HG03521 (cell line): ENCODE data around the gene HDAC7.

Source experiments
- ATAC-seq: cut with Tn5 transposase; IDR thresholded peaks from one replicate; pipeline ENCODE4 v1.9.1; 2021; ENCODE audit warnings: mild to moderate bottlenecking, moderate library complexity; ENCODE audit not compliant: unreplicated experiment

Gene HDAC7

DNA sequence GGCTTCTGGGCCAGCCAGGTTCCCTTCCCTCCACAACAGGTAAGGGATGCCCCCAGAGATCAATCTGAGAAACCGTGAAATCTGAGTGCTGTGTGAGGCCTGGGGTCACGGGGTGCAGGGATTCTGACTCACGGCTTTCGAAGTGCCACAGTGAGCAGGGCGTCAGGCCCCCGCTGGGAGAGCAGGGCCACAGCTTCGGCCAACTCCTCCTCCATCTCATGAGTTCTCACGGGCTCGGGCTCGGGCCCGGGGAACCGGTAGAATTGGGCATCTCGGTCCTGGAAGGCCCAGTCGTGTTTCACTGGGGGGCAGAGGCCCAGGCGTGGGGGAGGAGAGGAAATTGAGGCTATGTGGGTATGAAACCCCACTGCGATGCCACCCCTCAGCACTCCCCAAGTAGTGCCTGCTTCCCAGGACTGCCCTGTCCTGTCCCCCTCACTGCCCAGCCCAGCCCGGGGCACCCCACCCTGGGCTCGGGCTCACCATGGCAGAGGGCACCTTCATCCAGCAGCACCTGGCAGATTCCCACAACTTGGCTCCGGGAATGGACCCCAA, 68.7 kb downstream of the HDAC7 start:
- ATAC-seq, result no peak

GRCh38 chr12:47750229-47750798, 69.4 kb downstream of the HDAC7 start:
- no peak for ATAC-seq

DNA sequence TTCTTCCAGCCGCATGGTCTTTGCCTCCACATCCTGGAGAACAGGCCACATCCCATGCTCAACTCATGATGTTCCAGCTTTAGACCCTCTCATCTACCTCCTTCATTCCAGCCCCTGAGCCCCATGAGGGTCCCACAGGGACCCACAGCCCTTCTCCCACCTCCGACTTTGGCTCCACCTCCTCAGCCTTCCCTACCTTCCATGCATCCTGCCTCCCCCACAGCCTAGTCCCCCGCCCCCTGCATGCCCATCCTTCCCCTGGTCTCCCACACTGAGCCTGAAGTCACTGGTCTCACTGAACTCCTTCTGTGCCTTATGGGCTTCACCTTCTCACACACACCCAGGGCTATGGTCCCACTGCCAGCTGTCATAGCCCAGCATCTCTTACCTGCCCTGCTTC, 70.8 kb downstream of the HDAC7 start:
- ATAC-seq, result no peak

DNA sequence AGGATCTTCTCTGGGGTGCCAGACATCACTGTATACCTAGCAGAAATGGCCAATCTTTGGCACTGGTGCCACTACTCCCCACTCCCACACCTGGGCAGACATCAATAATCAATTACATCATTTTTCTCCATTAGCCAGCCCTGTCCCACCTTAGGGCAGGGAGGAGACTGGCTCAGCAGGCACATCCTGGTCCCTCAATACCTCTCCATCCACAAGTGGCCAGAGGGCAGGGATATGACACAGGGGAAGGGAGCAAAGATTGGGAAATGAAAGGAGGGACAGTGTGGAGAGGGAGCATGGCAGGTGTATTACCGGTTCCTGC, 71.2 kb downstream of the HDAC7 start:
- ATAC-seq, result no peak

GRCh38 chr12:47747596-47748506, 71.9 kb downstream of the HDAC7 start:
- no peak for ATAC-seq

DNA sequence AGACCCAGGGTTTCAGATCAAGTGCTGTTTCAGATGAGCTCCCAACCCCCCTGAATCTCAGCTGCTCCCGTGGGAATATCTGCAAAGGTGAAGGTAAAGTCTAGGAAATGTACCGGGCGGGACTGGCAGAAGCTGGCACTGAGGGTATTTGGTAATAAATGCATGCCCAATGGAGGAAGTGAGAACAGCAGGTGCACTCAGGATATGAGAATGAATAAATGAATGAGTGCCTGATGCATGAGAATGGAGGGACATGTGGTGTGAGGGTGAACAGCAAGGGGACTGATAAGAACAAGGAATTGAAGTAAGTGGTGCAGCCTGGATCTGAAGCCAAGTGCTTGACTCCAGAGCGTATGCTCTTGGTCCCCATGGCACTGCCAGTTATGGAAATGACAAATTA, 72.6 kb downstream of the HDAC7 start:
- ATAC-seq, result no peak

DNA sequence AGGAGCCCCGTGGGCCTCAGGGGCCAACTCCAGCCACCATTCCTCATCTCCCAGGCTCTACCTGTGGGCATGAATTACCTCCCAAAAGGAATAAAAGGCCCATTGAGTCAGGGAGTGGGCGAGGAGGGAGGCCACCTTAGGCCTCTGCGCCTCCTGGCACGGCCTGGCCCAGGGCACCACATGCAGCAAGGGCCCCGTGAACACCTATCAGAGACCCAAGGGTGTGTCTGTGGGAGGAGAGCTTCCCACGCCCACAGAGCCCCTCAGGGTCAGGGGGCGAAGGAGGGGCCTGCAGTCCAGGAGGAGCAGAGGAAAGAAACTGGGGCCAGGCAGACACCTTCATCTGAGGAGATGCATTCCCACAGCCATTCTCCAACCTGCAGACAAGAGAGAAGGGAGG, 73.2 kb downstream of the HDAC7 start:
- ATAC-seq, result no peak

- ATAC-seq, result no peak
Measured at GRCh38 chr12:47746073-47746472, 73.6 kb downstream of the HDAC7 start.

DNA sequence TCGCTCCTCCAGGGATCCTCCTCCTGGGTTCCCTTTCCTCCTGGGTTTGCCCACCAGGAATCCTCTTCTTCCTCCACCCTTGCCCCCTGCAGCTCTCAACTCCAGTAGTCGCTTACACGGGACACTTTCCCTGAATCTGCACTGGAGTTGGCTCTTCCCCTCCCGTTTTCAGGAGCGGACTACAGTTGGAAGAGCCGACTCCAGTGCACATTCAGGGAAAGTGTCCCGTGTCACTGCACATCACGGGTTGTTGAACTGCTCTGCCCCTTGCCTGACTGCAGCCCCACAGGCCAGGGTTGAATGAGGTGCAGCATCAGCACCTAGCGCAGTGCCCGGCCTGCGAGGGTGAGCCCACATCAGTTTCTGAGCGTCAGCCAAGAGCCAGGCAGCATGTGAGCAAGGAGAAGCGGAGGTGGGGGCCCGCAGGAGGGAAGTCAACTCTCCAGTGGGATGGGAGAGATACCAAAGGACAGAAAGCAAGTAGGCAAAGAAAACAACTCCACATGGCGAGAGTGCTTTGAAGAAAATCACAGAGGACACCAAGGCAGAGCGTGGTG, 74.1 kb downstream of the HDAC7 start:
- no peak for ATAC-seq

GRCh38 chr12:47744778-47745436, 74.8 kb downstream of the HDAC7 start:
- ATAC-seq, result no peak

- ATAC-seq, result no peak
Measured at GRCh38 chr12:47744005-47744651, 75.6 kb downstream of the HDAC7 start.

GRCh38 chr12:47743311-47743860, 76.3 kb downstream of the HDAC7 start:
- ATAC-seq, result no peak

- ATAC-seq, result no peak
Measured at GRCh38 chr12:47742253-47742825, 77.4 kb downstream of the HDAC7 start.

DNA sequence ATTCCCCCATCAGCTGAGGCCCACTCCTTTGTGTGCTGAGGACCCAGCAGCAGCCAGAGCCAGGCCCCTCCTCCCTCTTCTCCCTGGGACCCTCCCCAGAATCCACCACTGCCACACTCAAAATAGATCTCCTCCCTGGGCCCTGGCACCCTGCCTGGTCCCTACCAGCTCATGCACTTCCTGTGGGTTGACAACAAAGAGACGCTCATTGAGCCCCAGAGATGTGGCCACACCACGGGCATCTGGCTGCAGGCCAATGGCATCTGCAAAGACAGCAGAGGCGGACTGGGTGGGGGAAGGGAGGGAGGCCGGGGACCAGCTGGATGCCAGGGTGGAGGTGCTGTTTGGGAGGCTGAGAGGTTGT, 78.4 kb downstream of the HDAC7 start:
- ATAC-seq, result no peak

DNA sequence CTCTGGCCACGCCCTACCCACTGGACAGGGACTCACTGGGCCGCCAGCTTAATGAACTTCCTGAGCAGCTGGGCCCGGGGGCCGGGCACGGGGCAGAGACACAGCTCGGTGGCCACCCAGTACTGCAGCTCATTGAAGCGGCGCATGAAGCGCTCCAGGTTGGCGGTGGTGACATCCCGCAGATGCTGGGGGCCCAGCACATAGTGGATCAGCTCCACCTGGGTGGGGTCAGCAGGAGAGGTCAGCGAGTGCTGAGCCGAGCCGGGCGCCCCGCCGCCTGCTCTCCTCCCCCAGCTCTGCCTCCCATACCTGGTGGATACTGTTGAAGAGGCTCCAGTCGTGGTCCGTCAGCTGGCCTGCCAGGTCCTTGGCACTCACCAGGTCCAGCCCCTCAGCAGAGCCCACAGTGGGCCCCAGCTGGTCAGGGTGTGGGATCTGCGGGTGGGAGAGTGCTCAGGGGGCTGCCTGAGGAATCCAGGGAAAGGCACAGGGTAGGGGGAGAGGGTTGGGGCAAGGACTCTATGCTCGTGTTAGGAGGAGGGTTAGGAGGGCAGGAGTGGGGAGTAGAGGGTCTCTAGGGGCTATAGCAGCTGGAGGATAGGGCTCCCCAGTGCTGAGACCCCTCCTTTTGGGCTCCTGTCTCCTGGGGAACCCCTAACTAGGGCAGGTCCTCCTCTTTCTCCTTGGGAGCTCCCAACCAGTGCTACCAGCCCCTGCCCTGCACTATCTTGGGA, 78.9 kb downstream of the HDAC7 start:
- ATAC-seq, result no peak

DNA sequence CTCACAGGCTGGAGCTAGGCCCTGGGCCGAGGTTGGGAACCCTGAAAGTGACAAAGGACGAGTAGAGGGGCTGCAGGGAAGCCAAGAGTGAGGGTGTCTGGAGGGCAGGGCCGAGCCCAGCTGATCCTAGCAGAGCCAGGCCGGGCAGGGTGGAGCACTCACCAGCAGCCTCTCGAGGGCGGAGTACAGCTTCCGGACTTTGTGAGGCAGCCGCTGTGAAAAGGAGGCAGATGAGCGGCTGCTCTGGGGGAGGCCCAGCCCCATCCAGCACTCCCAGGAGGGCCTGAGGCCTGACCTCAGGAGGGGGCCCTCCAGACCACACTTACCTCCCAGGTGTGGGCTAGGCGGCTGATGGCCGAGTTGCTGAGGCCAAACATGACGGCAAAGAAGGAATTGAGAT, 79.7 kb downstream of the HDAC7 start:
- peak; percentile 42 for ATAC-seq

DNA sequence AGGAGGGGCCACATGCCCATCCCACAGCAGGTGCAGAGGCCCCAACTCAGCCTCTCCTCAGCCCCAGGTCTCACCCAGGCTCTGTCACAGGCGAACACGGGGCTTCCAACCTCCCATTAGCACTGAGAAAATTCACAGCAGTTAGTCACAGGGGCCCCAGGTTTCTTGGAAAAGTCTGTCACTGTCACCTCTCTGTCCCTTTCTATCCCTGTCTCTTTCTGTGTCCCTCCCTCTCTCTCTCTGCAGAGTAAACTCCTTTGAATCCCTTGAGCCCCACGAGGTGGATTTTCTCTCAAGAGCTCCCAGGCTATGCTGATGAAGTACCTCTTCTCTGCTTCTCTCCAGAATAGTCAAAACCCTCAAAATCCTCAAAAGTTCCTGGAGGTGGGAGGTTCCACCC, 80.4 kb downstream of the HDAC7 start:
- no peak for ATAC-seq

- no peak for ATAC-seq
Measured at GRCh38 chr12:47737936-47738594, 81.6 kb downstream of the HDAC7 start.
